Ovary (tissue), 9 donors: ENCODE measurements around the gene VIPAS39. TPM values are rescaled to one million over a fixed set of nuclear protein-coding genes. Genes with fewer than 3 reads are reported as not detected.

Source experiments
- DNase-seq, 5 donors: peaks; one replicate each; pipeline ENCODE4 v3.0.0-alpha.2; 2019 to 2020
- H3K27ac ChIP-seq, 2 donors: fragments of 200-600 bp; one replicate each; pipeline versions ENCODE4 v1.5.1 to v1.8.0; 2019 to 2022
- H3K27me3 ChIP-seq: fragments of 200-600 bp; one replicate; pipeline ENCODE4 v1.8.0; 2022
- H3K36me3 ChIP-seq: fragments of 200-600 bp; sonication (generic); one replicate; pipeline ENCODE4 v1.5.1; 2019
- H3K4me1 ChIP-seq: one replicate; pipeline ENCODE4 v1.8.1; 2013; ENCODE audit warnings: mild to moderate bottlenecking, moderate library complexity; ENCODE audit not compliant: insufficient read depth
- H3K4me3 ChIP-seq: fragments of 200-600 bp; sonication (generic); one replicate; pipeline ENCODE4 v1.5.1; 2017
- H3K9me3 ChIP-seq, 2 donors: fragments of 200-600 bp in 1 of 2; sonication (generic) in 1 of 2; one replicate each; pipeline versions ENCODE4 v1.5.1 to v1.8.1; 2013 to 2019; ENCODE audit warnings: mild to moderate bottlenecking in 1 of 2, moderate library complexity in 1 of 2
- EP300 ChIP-seq: sonication (generic); formaldehyde crosslinking; IDR thresholded peaks from one replicate; pipeline ENCODE4 v1.6.1; 2017; ENCODE audit warnings: antibody characterized with exemption
- POLR2A ChIP-seq: fragments of 450-650 bp; IDR thresholded peaks from one replicate; pipeline ENCODE4 v1.6.1; 2017; ENCODE audit warnings: antibody characterized with exemption, mild to moderate bottlenecking, moderate library complexity
- WGBS, 3 donors: extraction: QIAGEN DNeasy Blood & Tissue Kit in 1 of 3; methylation state at CpG; one replicate each; pipeline versions ENCODE4 v1.1.5 to v1.1.7; 2013 to 2017; 5-methylcytosine and 5-hydroxymethylcytosine counted together
- intact Hi-C, 4 donors: fragments of 100-400 bp; cut with DNase I; formaldehyde crosslinking; loops; one replicate each; pipeline versions ENCODE4 v1.11.0 to v1.15.1; 2022 to 2023
- polyA plus RNA-seq, 2 donors: library from polyadenylated mRNA; stranded (reverse); fragments of 200-250 nt in 1 of 2; fragments of 350-450 nt in 1 of 2; fragmentation: Illumina TruSeq in 1 of 2; extraction: RNeasy Lipid Tissue Mini Kit (QIAGEN cat#74804) in 1 of 2; gene quantifications; one replicate each; pipeline ENCODE4 v1.2.3, GENCODE V29; 2013 to 2014
- total RNA-seq, 7 donors: library from RNA; depleted of rRNA in 2 of 7; stranded (reverse); fragments of >200 nt in 2 of 7; fragmentation: NEBNext Ultra II Directional in 3 of 7; extraction: Animal tissue kit (Norgen Biotek cat#: 25700) in 3 of 7; gene quantifications; one replicate each; pipeline versions ENCODE4 v1.1.0 to v1.2.4, GENCODE V29; 2016 to 2023
- TF ChIP-seq, protein P1 (sequence below), 3 donors: fragments of 450-650 bp in 2 of 3; fragments of 200-600 bp in 1 of 3; IDR thresholded peaks; one replicate each; pipeline versions ENCODE4 v1.5.1 to v1.8.0; 2016 to 2022; ENCODE audit warnings: antibody characterized with exemption in 3 of 3, mild to moderate bottlenecking in 1 of 3
- donor health status: DM: no; HTN: no; CAD: no; lungs with moderate emphysema.
- donor health status: DM: no; HTN: no; CAD: no.
- donor health status: Bipolar disorder and iron deficiency.
- donor health status: DM: yes; HTN: yes; CAD: no.
- donor health status: DM: no; HTN: no; CAD: no.
- donor health status: DM: yes; HTN: yes; CAD: no.

Gene VIPAS39
- total and polyA plus RNA-seq, 9 donors, result 10.7 to 47.0 (median 16.3) TPM

GRCh38 chr14:77458249-77458950 lies 999 bp upstream of the VIPAS39 start:
- DNase-seq, result no peak
- peak overlapping the region; percentile 84 to 97 for H3K27ac ChIP-seq
- TF ChIP-seq, protein P1, sequence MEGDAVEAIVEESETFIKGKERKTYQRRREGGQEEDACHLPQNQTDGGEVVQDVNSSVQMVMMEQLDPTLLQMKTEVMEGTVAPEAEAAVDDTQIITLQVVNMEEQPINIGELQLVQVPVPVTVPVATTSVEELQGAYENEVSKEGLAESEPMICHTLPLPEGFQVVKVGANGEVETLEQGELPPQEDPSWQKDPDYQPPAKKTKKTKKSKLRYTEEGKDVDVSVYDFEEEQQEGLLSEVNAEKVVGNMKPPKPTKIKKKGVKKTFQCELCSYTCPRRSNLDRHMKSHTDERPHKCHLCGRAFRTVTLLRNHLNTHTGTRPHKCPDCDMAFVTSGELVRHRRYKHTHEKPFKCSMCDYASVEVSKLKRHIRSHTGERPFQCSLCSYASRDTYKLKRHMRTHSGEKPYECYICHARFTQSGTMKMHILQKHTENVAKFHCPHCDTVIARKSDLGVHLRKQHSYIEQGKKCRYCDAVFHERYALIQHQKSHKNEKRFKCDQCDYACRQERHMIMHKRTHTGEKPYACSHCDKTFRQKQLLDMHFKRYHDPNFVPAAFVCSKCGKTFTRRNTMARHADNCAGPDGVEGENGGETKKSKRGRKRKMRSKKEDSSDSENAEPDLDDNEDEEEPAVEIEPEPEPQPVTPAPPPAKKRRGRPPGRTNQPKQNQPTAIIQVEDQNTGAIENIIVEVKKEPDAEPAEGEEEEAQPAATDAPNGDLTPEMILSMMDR (IDR thresholded peaks at IDR 0.05), result no peak
- TF ChIP-seq POLR2A, result no peak
- no peak for TF ChIP-seq EP300
- H3K9me3 ChIP-seq, result no peaks in the 10 kb centered on the region
- peak overlapping the region; percentile 82 for H3K4me3 ChIP-seq
- intact Hi-C loops, result loop anchor here in 2 of 4 donors (5.0 to 10.0 kb wide), 3 partner anchors 96 to 136 kb away; partner anchors contain the start of genes GSTZ1 (in 2 of the 2) and POMT2 (in 2 of the 2)
- WGBS, 3 donors, result 0 to 1% (median 0%) methylated on average over 25 to 29 of the region's 29 CpGs
- H3K4me1 ChIP-seq, result no peaks in the 10 kb centered on the region
- no peaks in the 10 kb centered on the region for H3K27me3 ChIP-seq
- H3K36me3 ChIP-seq, result no peaks in the 10 kb centered on the region

GRCh38 chr14:77457115-77457521 lies 283 bp downstream of the VIPAS39 start:
- TF ChIP-seq, protein P1 (IDR thresholded peaks at IDR 0.05), result no peak
- TF ChIP-seq POLR2A, result no peak
- TF ChIP-seq EP300, result no peak
- Histone ChIP-seq H3K36me3 (no peaks in the 10 kb centered on the region), H3K4me3 (peak overlapping the region; percentile 82), H3K27ac (peak overlapping the region; percentile 44 to 84), H3K9me3 (no peaks in the 10 kb centered on the region), H3K4me1 (no peaks in the 10 kb centered on the region), H3K27me3 (no peaks in the 10 kb centered on the region)
- WGBS, 3 donors, result 0 to 1% (median 0%) methylated on average over 18 of the region's 18 CpGs
- intact Hi-C loops, result loop anchor here in 2 of 4 donors (5.0 to 10.0 kb wide), 3 partner anchors 98 to 135 kb away; partner anchors contain the start of genes GSTZ1 (in 2 of the 2) and POMT2 (in 2 of the 2)
- DNase-seq, result no peak

DNA sequence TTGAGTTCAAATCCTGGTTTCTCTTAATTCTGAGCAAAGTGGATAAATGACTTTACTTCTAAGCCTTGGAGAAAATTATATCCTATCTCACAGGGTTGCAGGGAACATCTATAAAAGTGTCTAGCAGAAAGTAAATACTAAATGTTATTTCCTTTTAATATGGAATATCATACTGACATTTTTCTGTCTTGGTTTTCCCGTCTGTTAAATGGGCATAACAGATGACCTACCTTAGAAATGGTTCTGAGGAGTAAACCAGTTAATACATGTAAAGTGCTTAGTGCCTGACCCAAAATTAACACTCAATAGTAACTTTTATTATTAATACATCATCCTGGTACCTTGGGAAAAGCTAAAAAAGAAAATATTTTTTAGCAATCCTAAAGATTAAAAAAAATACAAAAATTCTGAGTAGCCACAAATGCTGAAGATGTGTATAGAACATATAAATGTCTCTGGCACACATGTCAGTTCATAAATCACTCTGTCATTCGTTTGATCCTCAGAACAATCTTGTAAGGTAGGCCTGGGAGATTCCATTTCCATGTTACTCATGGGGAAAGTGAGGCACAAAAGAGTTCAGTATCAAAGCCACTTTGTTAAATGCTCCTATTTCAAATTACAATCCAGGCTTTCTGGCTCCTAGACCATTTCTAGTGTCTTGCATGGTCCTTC lies 1.3 kb downstream of the VIPAS39 start:
- Histone ChIP-seq H3K27ac (no peak overlapping the region), H3K4me3 (peak overlapping the region; percentile 82), H3K4me1 (no peaks in the 10 kb centered on the region), H3K9me3 (no peaks in the 10 kb centered on the region), H3K27me3 (no peaks in the 10 kb centered on the region), H3K36me3 (no peaks in the 10 kb centered on the region)
- TF ChIP-seq EP300 (no peak), POLR2A (no peak)
- TF ChIP-seq, protein P1 (IDR thresholded peaks at IDR 0.05), result no peak
- no peak for DNase-seq
- 69 to 70% (median 69%) methylated on average over 2 of the region's 2 CpGs for WGBS, 3 donors
- intact Hi-C loops, result loop anchor here in 2 of 4 donors (5.0 to 10.0 kb wide), 3 partner anchors 99 to 134 kb away; partner anchors contain the start of genes GSTZ1 (in 2 of the 2) and POMT2 (in 2 of the 2)

GRCh38 chr14:77442196-77442595 lies 15.2 kb downstream of the VIPAS39 start:
- no peaks in the 10 kb centered on the region for H3K36me3 ChIP-seq
- intact Hi-C loops, result no loop called here
- no peaks in the 10 kb centered on the region for H3K4me1 ChIP-seq
- no peak overlapping the region for H3K4me3 ChIP-seq
- DNase-seq, result no peak
- no peaks in the 10 kb centered on the region for H3K9me3 ChIP-seq
- 94 to 95% (median 94%) methylated on average over 2 of the region's 2 CpGs for WGBS, 3 donors
- no peaks in the 10 kb centered on the region for H3K27me3 ChIP-seq
- TF ChIP-seq POLR2A, result no peak
- H3K27ac ChIP-seq, result no peak overlapping the region
